ENCODE results near the gene BABAM2. TPM values are rescaled to one million over a fixed set of nuclear protein-coding genes. Genes with fewer than 3 reads are reported as not detected.

Gene BABAM2
- total and polyA plus RNA-seq, 2 of the 4 experiments (the other 2 are of a cell fraction) = 20.9 to 23.1 TPM

- H3K4ac ChIP-seq (ENCODE audit: low read depth, low read length) = no peak overlapping the region
- no peak overlapping the region for H3K27ac ChIP-seq (ENCODE audit: insufficient read depth, low read length)
- TF ChIP-seq MAZ (IDR thresholded peaks at IDR 0.05; ENCODE audit: borderline replicate concordance, low read depth, low read length) = no peak
- TF ChIP-seq MXI1 (IDR thresholded peaks at IDR 0.05; ENCODE audit: borderline replicate concordance, low read depth, low read length) = no peak
- TF ChIP-seq RFX5 (IDR thresholded peaks at IDR 0.05; ENCODE audit: low read depth, low read length) = no peak
- no peak for TF ChIP-seq BHLHE40 (IDR thresholded peaks at IDR 0.05; ENCODE audit: low read depth, low read length)
- TF ChIP-seq, protein P1, sequence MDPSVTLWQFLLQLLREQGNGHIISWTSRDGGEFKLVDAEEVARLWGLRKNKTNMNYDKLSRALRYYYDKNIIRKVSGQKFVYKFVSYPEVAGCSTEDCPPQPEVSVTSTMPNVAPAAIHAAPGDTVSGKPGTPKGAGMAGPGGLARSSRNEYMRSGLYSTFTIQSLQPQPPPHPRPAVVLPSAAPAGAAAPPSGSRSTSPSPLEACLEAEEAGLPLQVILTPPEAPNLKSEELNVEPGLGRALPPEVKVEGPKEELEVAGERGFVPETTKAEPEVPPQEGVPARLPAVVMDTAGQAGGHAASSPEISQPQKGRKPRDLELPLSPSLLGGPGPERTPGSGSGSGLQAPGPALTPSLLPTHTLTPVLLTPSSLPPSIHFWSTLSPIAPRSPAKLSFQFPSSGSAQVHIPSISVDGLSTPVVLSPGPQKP (IDR thresholded peaks at IDR 0.05; ENCODE audit: borderline replicate concordance, low read depth, low read length) = no peak
- TF ChIP-seq CEBPB (IDR thresholded peaks at IDR 0.05; ENCODE audit: low read depth, low read length) = no peak
- no peak for TF ChIP-seq RCOR1 (IDR thresholded peaks at IDR 0.05; ENCODE audit: insufficient replicate concordance, low read length)
- TF ChIP-seq RAD21 (IDR thresholded peaks at IDR 0.05; ENCODE audit: low read length) = no peak
- no peak for TF ChIP-seq POLR2A (IDR thresholded peaks at IDR 0.05; ENCODE audit: low read depth, low read length)
- no peak for TF ChIP-seq SMC3 (IDR thresholded peaks at IDR 0.05; ENCODE audit: low read depth, low read length)
- TF ChIP-seq MAFK (IDR thresholded peaks at IDR 0.05; ENCODE audit: low read depth, low read length) = no peak
- TF ChIP-seq CHD1 (IDR thresholded peaks at IDR 0.05; ENCODE audit: low read depth, low read length) = no peak
- TF ChIP-seq USF2 (IDR thresholded peaks at IDR 0.05; ENCODE audit: low read depth, low read length) = no peak
- no peak for TF ChIP-seq FOS (IDR thresholded peaks at IDR 0.05; ENCODE audit: low read depth, low read length)
- TF ChIP-seq, protein P2, sequence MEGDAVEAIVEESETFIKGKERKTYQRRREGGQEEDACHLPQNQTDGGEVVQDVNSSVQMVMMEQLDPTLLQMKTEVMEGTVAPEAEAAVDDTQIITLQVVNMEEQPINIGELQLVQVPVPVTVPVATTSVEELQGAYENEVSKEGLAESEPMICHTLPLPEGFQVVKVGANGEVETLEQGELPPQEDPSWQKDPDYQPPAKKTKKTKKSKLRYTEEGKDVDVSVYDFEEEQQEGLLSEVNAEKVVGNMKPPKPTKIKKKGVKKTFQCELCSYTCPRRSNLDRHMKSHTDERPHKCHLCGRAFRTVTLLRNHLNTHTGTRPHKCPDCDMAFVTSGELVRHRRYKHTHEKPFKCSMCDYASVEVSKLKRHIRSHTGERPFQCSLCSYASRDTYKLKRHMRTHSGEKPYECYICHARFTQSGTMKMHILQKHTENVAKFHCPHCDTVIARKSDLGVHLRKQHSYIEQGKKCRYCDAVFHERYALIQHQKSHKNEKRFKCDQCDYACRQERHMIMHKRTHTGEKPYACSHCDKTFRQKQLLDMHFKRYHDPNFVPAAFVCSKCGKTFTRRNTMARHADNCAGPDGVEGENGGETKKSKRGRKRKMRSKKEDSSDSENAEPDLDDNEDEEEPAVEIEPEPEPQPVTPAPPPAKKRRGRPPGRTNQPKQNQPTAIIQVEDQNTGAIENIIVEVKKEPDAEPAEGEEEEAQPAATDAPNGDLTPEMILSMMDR (conservative IDR thresholded peaks at IDR 0.05; ENCODE audit: low read depth, low read length) = no peak
- no peak for TF ChIP-seq NFE2L2 (IDR thresholded peaks at IDR 0.05; ENCODE audit: low read depth, low read length)
- no peaks in the 10 kb centered on the region for H4K20me1 ChIP-seq (ENCODE audit: insufficient read depth, low read length)
- H3K27me3 ChIP-seq (ENCODE audit: control insufficient read depth, insufficient read depth, low read length) = no peaks in the 10 kb centered on the region
- no TSS peak for BruUV-seq (replicated peaks)
- no peaks in the 10 kb centered on the region for H3K9me3 ChIP-seq (ENCODE audit: control insufficient read depth, insufficient read depth, low read length)
- no peak overlapping the region for H2AK9ac ChIP-seq (replicated peaks; ENCODE audit: low read depth, low read length, poor library complexity)
- in situ Hi-C loops (cut with MboI; ENCODE audit: low sequenced_read_pairs) = no loop called here
- peaks cover 2% of the 10 kb centered on the region; the same call in 1 of the 2 replicates for H3K4me1 ChIP-seq (ENCODE audit: control insufficient read depth, insufficient read depth, low read length)
- no peak overlapping the region for H3K4me3 ChIP-seq (ENCODE audit: insufficient read depth, low read depth, low read length)
- no peak overlapping the region for H2BK5ac ChIP-seq (ENCODE audit: low read depth, low read length, poor library complexity, severe bottlenecking)
- H2BK20ac ChIP-seq (ENCODE audit: low read depth, low read length) = no peak overlapping the region
- H4K5ac ChIP-seq (ENCODE audit: low read depth, low read length) = no peak overlapping the region
- no peak overlapping the region for H3K23ac ChIP-seq (ENCODE audit: low read depth, low read length)
- no peaks in the 10 kb centered on the region for H3K36me3 ChIP-seq (ENCODE audit: control insufficient read depth, insufficient read depth, low read length)
- no peak overlapping the region for H3K9ac ChIP-seq (ENCODE audit: low read depth, low read length)
- no peaks in the 10 kb centered on the region for H3K9me1 ChIP-seq (ENCODE audit: insufficient read depth, low read length)
- no peak overlapping the region for H2AK5ac ChIP-seq (ENCODE audit: low read depth, low read length)
- H2BK120ac ChIP-seq (ENCODE audit: low read depth, low read length) = no peak overlapping the region
- no CpG with 5 or more reads among the region's 2 CpGs for WGBS, 2 experiments (ENCODE audit: extremely low coverage in 2 of 2, insufficient read length in 1 of 2)
- CTCF ChIA-PET = no interaction called here
- no peak overlapping the region for H3K4me2 ChIP-seq (ENCODE audit: low read depth, low read length)
- H3K14ac ChIP-seq (replicated peaks; ENCODE audit: low read depth, low read length) = no peak overlapping the region
- H4K8ac ChIP-seq (ENCODE audit: low read depth in 2 of 2, low read length in 2 of 2) = no peak overlapping the region
- H3K18ac ChIP-seq (ENCODE audit: low read depth, low read length) = no peak overlapping the region
- H3K56ac ChIP-seq (ENCODE audit: extremely low read depth, insufficient read depth, low read length) = no peak overlapping the region
- H2BK15ac ChIP-seq (ENCODE audit: low read depth, low read length) = no peak overlapping the region
- ATAC-seq (ENCODE audit: low read depth) (no peak), DNase-seq (no peak)
- H3K79me1 ChIP-seq (ENCODE audit: low read depth in 1 of 2, low read length in 2 of 2) = peaks cover 3 to 5% of the 10 kb centered on the region in 2 experiments; a peak in 2 of 4 replicates
- intact Hi-C loops (cut with micrococcal nuclease) = no loop called here
- no peak overlapping the region for H4K91ac ChIP-seq (ENCODE audit: insufficient read depth, low read depth, low read length)
- dilution Hi-C loops (cut with HindIII; ENCODE audit: low sequenced_read_pairs, unreplicated experiment) = no loop called here
- POLR2A ChIA-PET (ENCODE audit: unreplicated experiment) = no interaction called here
- no peak overlapping the region for H2AFZ ChIP-seq (replicated peaks; ENCODE audit: low read length, poor library complexity)
Observed at GRCh38 chr2:27912512-27912911, 22.0 kb downstream of the BABAM2 start.
